Osteocyte (in vitro differentiated cells): ENCODE data around the gene IST1. TPM values are rescaled to one million over a fixed set of nuclear protein-coding genes. Genes with fewer than 3 reads are reported as not detected.
A peak's percentile ranks its signal among the peaks of the same experiment; 100 is the strongest.

ENCODE experiments used
- DNase-seq: peaks from one replicate; pipeline ENCODE4 v3.0.0; 2021; ENCODE audit warnings: mixed read lengths; ENCODE audit not compliant: unreplicated experiment; ENCODE audit errors: extremely low spot score
- H3K27ac Mint-ChIP-seq: one replicate; pipeline ENCODE4 v1.8.0; 2021; ENCODE audit warnings: mild to moderate bottlenecking, mixed read lengths; ENCODE audit not compliant: unreplicated experiment
- H3K27me3 Mint-ChIP-seq: one replicate; pipeline ENCODE4 v1.8.0; 2021; ENCODE audit warnings: mixed read lengths; ENCODE audit not compliant: unreplicated experiment
- H3K36me3 Mint-ChIP-seq: one replicate; pipeline ENCODE4 v1.8.0; 2021; ENCODE audit warnings: mixed read lengths; ENCODE audit not compliant: unreplicated experiment
- H3K4me1 Mint-ChIP-seq: one replicate; pipeline ENCODE4 v1.8.0; 2021; ENCODE audit warnings: mixed read lengths; ENCODE audit not compliant: unreplicated experiment
- H3K4me3 Mint-ChIP-seq: one replicate; pipeline ENCODE4 v1.8.0; 2021; ENCODE audit warnings: mild to moderate bottlenecking, moderate library complexity, mixed read lengths; ENCODE audit not compliant: unreplicated experiment
- H3K9me3 Mint-ChIP-seq: one replicate; pipeline ENCODE4 v1.8.0; 2021; ENCODE audit warnings: mixed read lengths; ENCODE audit not compliant: unreplicated experiment
- CTCF ChIP-seq: fragments of 200-600 bp; sonication (generic); IDR thresholded peaks from 2 replicates; pipeline ENCODE4 v1.5.0; 2021; ENCODE audit warnings: antibody characterized with exemption, mild to moderate bottlenecking, moderate library complexity
- total RNA-seq: library from RNA; stranded (reverse); gene quantifications from 2 replicates; pipeline ENCODE4 v1.2.1, GENCODE V29; 2021

IST1 gene
- total RNA-seq, 1 donor from 2014 or later: 230 TPM

GRCh38 chr16:71927383-71927782 lies 32.1 kb downstream of the IST1 start:
- H3K36me3 Mint-ChIP-seq: peaks cover 54% of the 10 kb centered on the region
- no peaks in the 10 kb centered on the region for H3K9me3 Mint-ChIP-seq
- no peak overlapping the region for H3K4me3 Mint-ChIP-seq
- no peak for TF ChIP-seq CTCF
- H3K27me3 Mint-ChIP-seq: no peaks in the 10 kb centered on the region
- peak overlapping the region; percentile 72 for H3K27ac Mint-ChIP-seq
- H3K4me1 Mint-ChIP-seq: peaks cover 20% of the 10 kb centered on the region
- DNase-seq: no peak

GRCh38 chr16:71927787-71928186 lies 32.5 kb downstream of the IST1 start:
- DNase-seq: no peak
- H3K36me3 Mint-ChIP-seq: peaks cover 50% of the 10 kb centered on the region
- H3K27me3 Mint-ChIP-seq: no peaks in the 10 kb centered on the region
- H3K4me1 Mint-ChIP-seq: peaks cover 20% of the 10 kb centered on the region
- H3K4me3 Mint-ChIP-seq: no peak overlapping the region
- H3K27ac Mint-ChIP-seq: peak overlapping the region; percentile 56
- no peaks in the 10 kb centered on the region for H3K9me3 Mint-ChIP-seq
- no peak for TF ChIP-seq CTCF

GRCh38 chr16:71929048-71929447 lies 33.7 kb downstream of the IST1 start:
- Mint-ChIP-seq H3K27me3 (no peaks in the 10 kb centered on the region), H3K27ac (peak overlapping the region; percentile 39), H3K9me3 (no peaks in the 10 kb centered on the region), H3K4me3 (no peak overlapping the region), H3K36me3 (peaks cover 44% of the 10 kb centered on the region), H3K4me1 (peaks cover 20% of the 10 kb centered on the region)
- TF ChIP-seq CTCF: no peak
- DNase-seq: no peak

- Mint-ChIP-seq H3K27me3 (no peaks in the 10 kb centered on the region), H3K4me3 (no peak overlapping the region), H3K9me3 (no peaks in the 10 kb centered on the region), H3K27ac (no peak overlapping the region), H3K36me3 (peaks cover 44% of the 10 kb centered on the region), H3K4me1 (peaks cover 20% of the 10 kb centered on the region)
- no peak for DNase-seq
- no peak for TF ChIP-seq CTCF
These were observed 34.8 kb downstream of the IST1 start for GRCh38 chr16:71930013-71930563.

- DNase-seq: no peak
- no peaks in the 10 kb centered on the region for H3K27me3 Mint-ChIP-seq
- no peak for TF ChIP-seq CTCF
- no peaks in the 10 kb centered on the region for H3K9me3 Mint-ChIP-seq
- peaks cover 20% of the 10 kb centered on the region for H3K4me1 Mint-ChIP-seq
- H3K27ac Mint-ChIP-seq: no peak overlapping the region
- H3K36me3 Mint-ChIP-seq: peaks cover 43% of the 10 kb centered on the region
- no peak overlapping the region for H3K4me3 Mint-ChIP-seq
These were observed 35.7 kb downstream of the IST1 start for GRCh38 chr16:71931001-71931400.
